SK-N-SH (cell line): ENCODE measurements around the gene HEPN1. TPM values are rescaled to one million over a fixed set of nuclear protein-coding genes. Genes with fewer than 3 reads are reported as not detected.

Source experiments
- CTCF ChIA-PET: fragments of 300-600, 350-600 bp; formaldehyde crosslinking; extraction: SDS; loops from one replicate; lab custom pipeline; 2021; lab: Yijun Ruan, JAX
- POLR2A ChIA-PET: fragments of 350-600 bp; sonication (Branson Sonifier 250); formaldehyde crosslinking; extraction: SDS; loops from one replicate; lab custom pipeline; 2020; ENCODE audit warnings: antibody characterized with exemption, inconsistent platforms; lab: Yijun Ruan, JAX
- DNase-seq: peaks from one replicate; pipeline ENCODE4 v3.0.0; 2012
- H2AFZ ChIP-seq: fragments of 200-600 bp; sonication (generic); 2 replicates; pipeline ENCODE4 v1.8.1; 2016; ENCODE audit warnings: antibody characterized with exemption, mild to moderate bottlenecking, low read depth
- H3F3A ChIP-seq: fragments of 200-600 bp; sonication (generic); replicated peaks from 2 replicates; pipeline ENCODE3; 2016; ENCODE audit warnings: antibody characterized with exemption, mild to moderate bottlenecking; ENCODE audit not compliant: insufficient read depth
- H3K27ac ChIP-seq, 2 experiments: fragments of 200-500 bp in 1 of 2; fragments of 200-600 bp in 1 of 2; sonication (Bioruptor generic) in 1 of 2; sonication (generic), shearing (Covaris generic) in 1 of 2; 2 replicates each; pipeline versions ENCODE4 v1.5.1 to v1.6.1; 2014 to 2016; ENCODE audit warnings: low read depth in 2 of 2, inconsistent platforms in 1 of 2, low read length in 1 of 2, mild to moderate bottlenecking in 1 of 2, mixed read lengths in 1 of 2
- H3K27me3 ChIP-seq: fragments of 200-600 bp; sonication (generic), shearing (Covaris generic); 2 replicates; pipeline ENCODE4 v1.6.1; 2016; ENCODE audit warnings: mixed run types; ENCODE audit not compliant: insufficient read depth
- H3K36me3 ChIP-seq, 2 experiments: fragments of 200-500 bp in 1 of 2; fragments of 200-600 bp in 1 of 2; sonication (Bioruptor generic) in 1 of 2; sonication (generic) in 1 of 2; replicated peaks in 1 of 2; 2 replicates each; pipeline versions ENCODE3 to v1.5.1; 2014 to 2016; ENCODE audit warnings: low read length in 1 of 2, mild to moderate bottlenecking in 1 of 2; ENCODE audit not compliant: insufficient read depth in 2 of 2, control insufficient read depth in 1 of 2
- H3K4me1 ChIP-seq, 2 experiments: fragments of 200-500 bp in 1 of 2; fragments of 200-600 bp in 1 of 2; sonication (Bioruptor generic) in 1 of 2; sonication (generic), shearing (Covaris generic) in 1 of 2; 2 replicates each; pipeline versions ENCODE4 v1.5.1 to v1.6.1; 2014 to 2016; ENCODE audit warnings: low read depth in 1 of 2, low read length in 1 of 2, mixed run types in 1 of 2; ENCODE audit not compliant: insufficient read depth in 2 of 2, control insufficient read depth in 1 of 2
- H3K4me2 ChIP-seq: fragments of 200-600 bp; sonication (generic), shearing (Covaris generic); 2 replicates; pipeline ENCODE4 v1.6.1; 2017; ENCODE audit warnings: mixed run types
- H3K4me3 ChIP-seq, 2 experiments: fragments of 200-500 bp in 1 of 2; fragments of 200-600 bp in 1 of 2; sonication (Bioruptor generic) in 1 of 2; sonication (generic), shearing (Covaris generic) in 1 of 2; 2 replicates each; pipeline versions ENCODE4 v1.5.1 to v1.8.1; 2014 to 2016; ENCODE audit warnings: low read depth in 2 of 2, inconsistent platforms in 1 of 2, low read length in 1 of 2, mild to moderate bottlenecking in 1 of 2, mixed read lengths in 1 of 2, moderate library complexity in 1 of 2
- H3K79me2 ChIP-seq: fragments of 200-600 bp; sonication (generic); 2 replicates; pipeline ENCODE4 v1.8.1; 2017; ENCODE audit warnings: mild to moderate bottlenecking; ENCODE audit not compliant: insufficient read depth
- H3K9ac ChIP-seq: fragments of 200-600 bp; sonication (generic); 2 replicates; pipeline ENCODE4 v1.6.1; 2017; ENCODE audit warnings: mixed run types
- H3K9me2 ChIP-seq: fragments of 200-600 bp; sonication (generic); 2 replicates; pipeline ENCODE4 v1.6.1; 2017; ENCODE audit warnings: mixed run types
- H3K9me3 ChIP-seq: fragments of 200-600 bp; sonication (generic); 2 replicates; pipeline ENCODE4 v1.6.1; 2017; ENCODE audit warnings: mixed run types, mild to moderate bottlenecking, moderate library complexity
- H4K20me1 ChIP-seq: fragments of 200-600 bp; sonication (generic); 2 replicates; pipeline ENCODE4 v1.6.1; 2017; ENCODE audit warnings: mild to moderate bottlenecking, mixed run types; ENCODE audit not compliant: insufficient read depth
- CHD2 ChIP-seq: fragments of 150-350 bp; IDR thresholded peaks from 2 replicates; pipeline ENCODE4 v1.6.1; 2018; ENCODE audit warnings: low read length; ENCODE audit not compliant: partially characterized antibody
- CTCF ChIP-seq: fragments of 200-600 bp; sonication (generic); IDR thresholded peaks from 2 replicates; pipeline ENCODE4 v1.6.1; 2017; ENCODE audit warnings: antibody characterized with exemption, mild to moderate bottlenecking, moderate library complexity
- ELF1 ChIP-seq: IDR thresholded peaks from 2 replicates; pipeline ENCODE4 v1.4.0; 2012
- FOSL2 ChIP-seq: IDR thresholded peaks from 2 replicates; pipeline ENCODE4 v1.4.0; 2012; ENCODE audit warnings: low read depth, mild to moderate bottlenecking, moderate library complexity, borderline replicate concordance
- FOXJ3 ChIP-seq: sonication (generic); formaldehyde crosslinking; IDR thresholded peaks from 2 replicates; pipeline ENCODE4 v1.5.1; 2020; ENCODE audit warnings: mild to moderate bottlenecking, missing genetic modification reagents
- GATA2 ChIP-seq: sonication (generic); formaldehyde crosslinking; IDR thresholded peaks from 2 replicates; pipeline ENCODE4 v1.5.0; 2020; ENCODE audit warnings: mild to moderate bottlenecking, missing genetic modification reagents
- MEF2A ChIP-seq: IDR thresholded peaks from 2 replicates; pipeline ENCODE4 v1.4.0; 2012; ENCODE audit warnings: low read depth, borderline replicate concordance
- NFIC ChIP-seq: IDR thresholded peaks from 2 replicates; pipeline ENCODE4 v1.4.0; 2012; ENCODE audit warnings: borderline replicate concordance
- PBX3 ChIP-seq: IDR thresholded peaks from 2 replicates; pipeline ENCODE4; 2012
- RCOR1 ChIP-seq: fragments of 150-350 bp; IDR thresholded peaks from 2 replicates; pipeline ENCODE4 v1.6.1; 2017; ENCODE audit warnings: antibody characterized with exemption, low read length
- RFX5 ChIP-seq: IDR thresholded peaks from 2 replicates; pipeline ENCODE4 v1.6.1; 2012; ENCODE audit warnings: mild to moderate bottlenecking, improper control_type of control experiment, low read length
- SIN3A ChIP-seq: IDR thresholded peaks from 2 replicates; pipeline ENCODE4 v1.6.1; 2012; ENCODE audit warnings: low read depth, mild to moderate bottlenecking, low read length, moderate library complexity, borderline replicate concordance
- TEAD4 ChIP-seq: IDR thresholded peaks from 2 replicates; pipeline ENCODE4 v1.4.0; 2012; ENCODE audit warnings: mild to moderate bottlenecking, borderline replicate concordance; ENCODE audit not compliant: insufficient read depth
- USF1 ChIP-seq: IDR thresholded peaks from 2 replicates; pipeline ENCODE4 v1.4.0; 2012; ENCODE audit warnings: low read depth, borderline replicate concordance
- WGBS: methylation state at CpG from one replicate; pipeline ENCODE4 v1.1.6; 2017; ENCODE audit warnings: low lambda C conversion rate; 5-methylcytosine and 5-hydroxymethylcytosine counted together
- polyA plus RNA-seq, 3 experiments: library from polyadenylated mRNA; depleted of rRNA; stranded (reverse); fragments of >200 nt; gene quantifications; 2 replicates each; pipeline ENCODE4 v1.2.3, GENCODE V29; 2012

The HEPN1 gene
- polyA plus RNA-seq, 1 of the 3 experiments (the other 2 are of a cell fraction), result not detected

- H3K27me3 ChIP-seq, result no peaks in the 10 kb centered on the region
- H3K36me3 ChIP-seq, result no peaks in the 10 kb centered on the region
- H3K9me3 ChIP-seq, result no peaks in the 10 kb centered on the region
- H3K27ac ChIP-seq, result no peak within 1 kb of the TSS
- no peaks in the 10 kb centered on the region for H3K79me2 ChIP-seq
- 68% methylated on average over 18 of the region's 18 CpGs for WGBS
- H4K20me1 ChIP-seq, result no peaks in the 10 kb centered on the region
- H3F3A ChIP-seq, result no peaks in the 10 kb centered on the region
- no peak within 1 kb of the TSS for H3K4me3 ChIP-seq
- ChIA-PET CTCF (interaction anchor here (0.9 to 3.2 kb wide), 5 partner anchors 15 to 469 kb away, joined by 3 to 7 read pairs (median 3); partner anchors contain the start of gene CCDC15), POLR2A (no interaction called here)
- H3K9me2 ChIP-seq, result no peaks in the 10 kb centered on the region
- H3K4me1 ChIP-seq, result no peaks in the 10 kb centered on the region
- H3K4me2 ChIP-seq, result no peak within 1 kb of the TSS
- no peak for DNase-seq
- no peak for TF ChIP-seq PBX3
- no peak for TF ChIP-seq CTCF
- TF ChIP-seq FOSL2, result no peak
- TF ChIP-seq FOXJ3, result no peak
- TF ChIP-seq SIN3A, result no peak
- no peak for TF ChIP-seq NFIC
- H2AFZ ChIP-seq, result no peak within 1 kb of the TSS
- no peak within 1 kb of the TSS for H3K9ac ChIP-seq
These were observed 16.8 kb downstream of the HEPN1 start, which contains the start of gene HEPACAM for GRCh38 chr11:124935548-124936514. TSS of gene HEPACAM (minus strand) at chr11:124936047. CDS start at chr11:124936006, 41 bp downstream.

GRCh38 chr11:124937336-124937935 lies 18.4 kb downstream of the HEPN1 start:
- 33% methylated on average over 3 of the region's 3 CpGs for WGBS
- Histone ChIP-seq H2AFZ (no peak overlapping the region), H3F3A (no peaks in the 10 kb centered on the region), H3K27me3 (no peaks in the 10 kb centered on the region), H3K36me3 (no peaks in the 10 kb centered on the region), H3K9me3 (no peaks in the 10 kb centered on the region), H3K4me2 (no peak overlapping the region), H3K27ac (no peak overlapping the region), H3K9me2 (no peaks in the 10 kb centered on the region), H3K4me3 (no peak overlapping the region), H3K79me2 (no peaks in the 10 kb centered on the region), H3K9ac (no peak overlapping the region), H3K4me1 (no peaks in the 10 kb centered on the region), H4K20me1 (no peaks in the 10 kb centered on the region)
- TF ChIP-seq RFX5 (no peak), MEF2A (no peak), PBX3 (no peak), USF1 (no peak), CHD2 (no peak), GATA2 (CRISPR knock-in tag) (no peak), TEAD4 (no peak), RCOR1 (no peak), ELF1 (no peak)
- no peak for DNase-seq
- CTCF ChIA-PET, result interaction anchor here (0.9 to 3.2 kb wide), 3 partner anchors 61 to 467 kb away, joined by 3 to 7 read pairs (median 3); no protein-coding TSS in a partner anchor
- POLR2A ChIA-PET, result no interaction called here
